ENCODE measurements around the gene SGF29. TPM values are rescaled to one million over a fixed set of nuclear protein-coding genes. Genes with fewer than 3 reads are reported as not detected.

SGF29 gene
- 11.2 and 14.7 TPM in 2 replicates for total RNA-seq

DNA sequence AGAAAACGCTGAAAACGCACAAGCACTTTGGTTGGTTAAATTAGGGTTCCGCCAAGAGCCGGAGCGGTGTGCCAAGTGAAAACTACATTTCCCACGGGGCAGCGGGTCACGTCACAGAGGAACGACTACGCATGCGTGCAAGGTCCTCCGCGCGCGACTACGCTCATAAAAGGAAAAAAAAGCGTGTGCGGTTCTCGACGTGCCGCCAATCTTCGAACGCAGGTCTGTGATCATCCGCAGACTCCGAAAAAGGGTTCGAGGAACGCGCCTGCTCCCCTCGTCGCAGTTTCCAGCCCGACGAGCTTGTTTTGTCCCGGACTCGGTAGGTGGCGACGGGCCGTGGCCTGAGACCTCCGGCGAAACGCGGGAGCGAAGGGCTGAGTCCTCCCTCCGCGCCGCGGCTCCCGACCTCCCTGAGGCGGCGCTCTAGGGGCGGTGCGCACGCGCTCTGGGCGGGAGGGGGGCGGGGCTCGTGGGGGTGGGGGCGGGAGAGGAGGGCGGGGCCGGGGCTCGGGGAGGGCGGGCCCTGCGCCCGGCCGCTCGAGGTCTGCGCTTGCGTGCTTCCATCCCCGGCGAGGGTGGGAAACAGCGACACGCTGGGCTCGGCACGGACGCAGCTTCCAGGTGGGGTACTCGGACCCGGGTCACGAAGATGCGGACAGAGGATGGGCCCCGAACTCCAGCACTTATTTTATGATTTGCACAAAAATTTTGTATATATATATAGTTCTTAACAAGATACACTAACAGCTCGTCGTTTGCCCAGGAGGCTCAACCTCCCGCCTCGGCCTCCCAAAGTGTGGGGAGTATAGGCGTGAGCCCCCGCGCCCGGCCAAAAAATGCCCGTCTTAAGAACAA lies at the start of gene SGF29:
Gene SGF29, plus strand, starts transcription at position 145 of the 858 bp plus-strand sequence. CDS start 27,150 bp downstream, outside the sequence.

DNA sequence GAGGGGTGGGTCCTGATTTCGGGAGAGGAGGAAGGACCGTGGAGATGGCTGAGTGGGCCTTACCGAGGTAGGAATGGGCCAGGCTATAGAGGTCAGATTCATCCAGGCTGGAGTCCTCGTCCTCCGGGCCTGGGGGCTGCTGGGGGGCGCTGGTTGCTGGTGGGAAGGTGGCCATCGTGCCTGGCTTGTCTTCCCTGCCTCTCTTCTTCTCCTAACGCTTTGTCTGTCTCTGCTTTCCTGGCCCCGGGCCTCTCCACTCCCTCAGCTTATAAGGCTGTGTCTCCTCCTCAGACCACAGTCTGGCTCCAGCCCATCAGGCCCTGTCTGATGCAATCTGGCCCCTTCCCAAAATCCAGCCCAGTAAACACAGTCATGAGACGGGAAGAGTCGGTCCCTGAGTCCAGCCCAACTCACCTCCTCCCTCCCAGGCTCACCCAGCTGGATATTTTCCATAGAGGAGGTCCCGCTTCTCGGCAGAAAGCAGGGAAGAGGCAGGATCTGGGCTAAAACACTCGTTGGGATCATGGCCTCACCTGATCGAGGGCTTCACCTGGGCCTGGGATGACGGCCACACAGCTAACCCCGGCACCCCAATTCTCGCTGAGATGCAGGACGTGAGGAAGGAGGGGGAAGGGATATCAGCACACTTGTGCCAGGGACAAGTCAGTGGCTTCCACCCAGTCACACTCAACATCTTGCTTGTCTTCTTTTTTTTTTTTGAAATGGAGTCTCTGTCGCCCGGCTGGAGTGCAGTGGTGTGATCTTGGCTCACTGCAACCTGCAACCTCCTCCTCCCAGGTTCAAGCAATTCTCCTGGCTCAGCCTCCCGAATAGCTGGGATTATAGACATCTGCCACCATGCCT lies 14.8 kb upstream of the SGF29 start, which contains the start of gene NUPR1:
Gene NUPR1, minus strand, starts transcription at position 242 of the 864 bp plus-strand sequence. Its CDS starts 67 bp downstream, at position 175.

DNA sequence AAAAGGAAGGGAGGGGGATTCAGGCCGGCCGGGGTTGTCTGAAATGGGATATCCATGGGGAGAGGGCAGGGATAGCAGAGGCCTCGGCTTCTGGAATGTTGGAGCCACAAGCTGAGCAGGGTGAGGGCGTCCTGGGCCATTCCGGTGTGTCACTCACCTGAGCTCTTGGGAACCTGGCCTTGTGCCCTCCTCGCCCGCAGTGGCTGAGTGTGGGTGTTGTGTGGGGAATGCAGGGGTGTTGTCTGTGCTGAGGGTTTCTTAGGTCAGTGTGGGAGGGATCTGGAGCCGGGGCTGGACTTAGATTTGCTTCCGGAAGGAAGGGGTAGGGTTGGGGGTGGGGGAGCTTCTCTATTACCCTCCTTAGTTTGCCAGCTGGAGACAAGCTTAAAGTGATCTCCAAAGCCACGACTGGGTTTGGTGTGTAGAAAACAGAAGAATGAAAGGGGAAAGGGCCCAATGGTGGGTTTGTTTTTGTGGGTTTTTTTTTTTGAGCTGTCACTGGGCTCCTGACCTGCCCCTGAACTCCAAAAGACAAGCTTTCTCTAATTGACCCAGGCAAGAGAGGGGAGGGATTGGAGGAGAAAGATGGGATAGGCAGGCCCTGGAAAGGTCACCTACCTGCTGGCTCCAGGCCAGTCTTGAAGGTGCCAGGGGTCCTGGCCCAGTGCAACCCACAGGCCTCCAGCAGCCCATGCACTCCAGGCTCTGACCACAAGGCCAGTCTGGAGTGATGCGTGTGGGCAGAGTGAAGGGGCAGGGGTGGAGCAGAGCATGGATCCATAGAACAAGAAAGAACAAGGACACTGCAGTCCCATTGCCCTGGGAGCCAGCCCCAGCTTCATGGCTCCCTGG lies 43.3 kb downstream of the SGF29 start, which contains the start of gene SULT1A2:
Gene SULT1A2, minus strand, starts transcription at position 211 of the 852 bp plus-strand sequence. CDS start 1,120 bp downstream, outside the sequence.

DNA sequence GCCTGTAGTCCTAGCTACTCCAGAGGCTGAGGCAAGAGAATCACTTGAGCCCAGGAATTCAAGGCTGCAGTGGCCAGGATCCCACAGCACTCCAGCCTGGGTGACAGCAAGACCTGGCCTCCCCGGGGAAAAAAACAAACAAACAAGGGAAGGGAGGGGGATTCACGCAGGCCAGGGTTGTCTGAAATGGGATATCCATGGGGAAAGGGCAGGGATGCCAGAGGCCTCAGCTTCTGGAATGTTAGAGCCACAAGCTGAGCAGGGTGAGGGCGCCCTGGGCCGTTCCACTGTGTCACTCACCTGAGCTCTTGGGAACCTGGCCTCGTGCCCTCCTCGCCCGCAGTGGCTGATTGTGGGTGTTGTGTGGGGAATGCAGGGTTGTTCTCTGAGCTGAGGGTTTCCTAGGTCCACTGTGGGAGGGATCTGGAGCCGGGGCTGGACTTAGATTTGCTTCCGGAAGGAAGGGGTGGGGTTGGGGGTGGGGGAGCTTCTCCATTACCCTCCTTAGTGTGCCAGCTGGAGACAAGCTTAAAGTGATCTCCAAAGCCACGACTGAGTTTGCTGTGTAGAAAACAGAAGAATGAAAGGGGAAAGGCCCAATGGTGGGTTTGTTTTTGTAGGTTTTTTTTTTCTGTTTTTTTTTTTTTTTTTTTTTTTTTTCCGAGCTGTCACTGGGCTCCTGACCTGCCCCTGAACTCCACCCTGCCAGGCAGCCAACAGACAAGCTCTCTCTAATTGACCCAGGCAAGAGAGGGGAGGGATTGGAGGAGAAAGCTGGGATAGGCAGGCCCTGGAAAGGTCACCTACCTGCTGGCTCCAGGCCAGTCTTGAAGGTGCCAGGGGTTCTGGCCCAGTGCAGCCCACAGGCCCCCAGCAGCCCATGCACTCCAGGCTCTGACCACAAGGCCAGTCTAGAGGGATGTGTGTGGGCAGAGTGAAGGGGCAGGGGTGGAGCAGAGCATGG lies 56.2 kb downstream of the SGF29 start, which contains the start of gene SULT1A1:
Gene SULT1A1, minus strand, starts transcription at position 414 of the 964 bp plus-strand sequence. CDS start 1,189 bp downstream, outside the sequence.

DNA sequence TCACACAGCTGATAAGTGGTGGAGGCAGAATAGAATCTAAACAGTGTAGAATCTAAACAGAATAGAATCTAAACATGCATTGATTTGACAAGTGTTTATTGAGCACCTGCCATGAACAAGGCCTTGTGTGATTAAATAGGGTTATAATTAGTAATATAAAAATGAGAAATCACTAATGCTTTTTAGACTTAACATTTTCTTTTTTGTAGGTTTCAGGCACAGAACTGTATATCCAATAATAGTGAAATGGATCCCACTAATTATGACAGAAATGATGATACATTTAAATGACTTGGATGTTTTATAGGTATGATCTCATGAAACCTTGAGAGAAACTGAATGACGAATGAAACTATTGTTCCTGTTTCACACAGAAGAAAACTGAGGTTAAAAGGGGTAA lies 84.0 kb downstream of the SGF29 start, which contains the start of gene NPIPB8:
Gene NPIPB8, plus strand, starts transcription at position 301 of the 400 bp plus-strand sequence. CDS start 296 bp downstream, outside the sequence.

Other genes with a start within 250 kb of the SGF29 start
- gene NPIPB6, start 190.4 kb upstream of the SGF29 start, total RNA-seq: 0.71 TPM in 1 of 2 replicates, not detected in the other
- gene EIF3CL, start 150.1 kb upstream of the SGF29 start, total RNA-seq: 112 and 116 TPM in 2 replicates
- not detected in 2 replicates for gene NPIPB7, start 81.6 kb upstream of the SGF29 start, total RNA-seq
- gene CLN3, start 61.8 kb upstream of the SGF29 start, total RNA-seq: 16.1 and 19.0 TPM in 2 replicates
- gene APOBR, start 59.3 kb upstream of the SGF29 start, total RNA-seq: not detected in 2 replicates
- not detected in 2 replicates for gene IL27, start 47.1 kb upstream of the SGF29 start, total RNA-seq
- gene NUPR1, start 14.9 kb upstream of the SGF29 start, total RNA-seq: 28.7 and 29.1 TPM in 2 replicates
- gene SULT1A2, start 43.1 kb downstream of the SGF29 start, total RNA-seq: 0.58 TPM in 1 of 2 replicates, not detected in the other
- gene SULT1A1, start 56.1 kb downstream of the SGF29 start, total RNA-seq: 4.6 and 5.2 TPM in 2 replicates
- gene NPIPB8, start 84.1 kb downstream of the SGF29 start, total RNA-seq: not detected in 2 replicates
- gene EIF3C, start 157.5 kb downstream of the SGF29 start, total RNA-seq: 127 and 137 TPM in 2 replicates
- not detected in 2 replicates for gene NPIPB9, start 197.9 kb downstream of the SGF29 start, total RNA-seq

All from myometrial cell (primary cell).